GM13976 (cell line): Measurements from ENCODE around the gene C4orf50.

Experiments
- DNase-seq: peaks from one replicate; pipeline ENCODE4 v3.0.0; 2012; ENCODE audit warnings: low spot score
- CTCF ChIP-seq: IDR thresholded peaks from 2 replicates; pipeline ENCODE4 v1.5.1; 2012; ENCODE audit warnings: borderline replicate concordance, mild to moderate bottlenecking; ENCODE audit not compliant: insufficient read depth; ENCODE audit errors: extremely low read depth, missing control alignments, control extremely low read depth
- in situ Hi-C: fragments of 300-500 bp; cut with MboI; formaldehyde crosslinking; loops from one replicate; pipeline ENCODE4 v1.12.0; 2022; ENCODE audit warnings: low sequenced_read_pairs, mixed read lengths, inconsistent platforms; ENCODE audit not compliant: unreplicated experiment

Gene C4orf50

GRCh38 chr4:6059375-6059805 is 41.2 kb upstream of the C4orf50 start:
- in situ Hi-C loops, result no loop called here
- DNase-seq, result no peak
- TF ChIP-seq CTCF, result no peak

GRCh38 chr4:6058531-6059374 is 40.5 kb upstream of the C4orf50 start:
- in situ Hi-C loops, result no loop called here
- TF ChIP-seq CTCF, result no peak
- DNase-seq, result no peak

GRCh38 chr4:6056976-6057766 is 38.9 kb upstream of the C4orf50 start:
- in situ Hi-C loops, result no loop called here

GRCh38 chr4:6055436-6055835 is 37.2 kb upstream of the C4orf50 start:
- in situ Hi-C loops, result no loop called here
- no peak for TF ChIP-seq CTCF
- DNase-seq, result no peak

More at GRCh38 chr4:6056976-6057766, 38.9 kb upstream of the C4orf50 start:
- TF ChIP-seq CTCF, result no peak
- no peak for DNase-seq

- TF ChIP-seq CTCF, result no peak
- no peak for DNase-seq
- in situ Hi-C loops, result no loop called here
Measured at GRCh38 chr4:6055030-6055429, 36.8 kb upstream of the C4orf50 start.

- no peak for TF ChIP-seq CTCF
- DNase-seq, result no peak
- in situ Hi-C loops, result no loop called here
Measured at GRCh38 chr4:6054162-6054922, 36.1 kb upstream of the C4orf50 start.
